ENCODE measurements around the gene SCNN1G.

GRCh38 chr16:23223368-23223767 lies 40.8 kb downstream of the SCNN1G start:
- no peak for TF ChIP-seq ZNF416 (CRISPR knock-in tag; IDR thresholded peaks at IDR 0.05)
- no peak for TF ChIP-seq ATF2 (CRISPR knock-in tag; IDR thresholded peaks at IDR 0.05; ENCODE audit: borderline replicate concordance, low read depth)
- no peak for TF ChIP-seq CTCF (IDR thresholded peaks at IDR 0.05)
- no peak for TF ChIP-seq HMGA2 (CRISPR knock-in tag; IDR thresholded peaks at IDR 0.05)
- TF ChIP-seq ESRRA (CRISPR knock-in tag; IDR thresholded peaks at IDR 0.05; ENCODE audit: borderline replicate concordance), result no peak
- no peak for TF ChIP-seq ATF3 (CRISPR knock-in tag; conservative IDR thresholded peaks at IDR 0.05)
- no peak for TF ChIP-seq TCF7 (CRISPR knock-in tag; IDR thresholded peaks at IDR 0.05; ENCODE audit: low read depth)
- TF ChIP-seq ARID4B (CRISPR knock-in tag; IDR thresholded peaks at IDR 0.05; ENCODE audit: borderline replicate concordance), result no peak
- TF ChIP-seq FOXK1 (CRISPR knock-in tag; IDR thresholded peaks at IDR 0.05), result no peak
- TF ChIP-seq SMAD3 (CRISPR knock-in tag; IDR thresholded peaks at IDR 0.05; ENCODE audit: borderline replicate concordance), result no peak
- no peak for TF ChIP-seq ZSCAN18 (CRISPR knock-in tag; IDR thresholded peaks at IDR 0.05)
- TF ChIP-seq ELF4 (CRISPR knock-in tag; IDR thresholded peaks at IDR 0.05; ENCODE audit: low read depth), result no peak

Measured in WTC11 (cell line).